Epithelial cell of proximal tubule (primary cell): ENCODE measurements around the gene SHKBP1. TPM values are rescaled to one million over a fixed set of nuclear protein-coding genes. Genes with fewer than 3 reads are reported as not detected.

Experiments used
- DNase-seq: peaks from one replicate; pipeline ENCODE4 v3.0.0-alpha.2; 2011; ENCODE audit warnings: low read depth
- H3K4me3 ChIP-seq: 2 replicates; pipeline ENCODE4 v1.5.1; 2011; ENCODE audit warnings: low read depth, mild to moderate bottlenecking, low read length
- total RNA-seq: library from RNA; depleted of rRNA; stranded (reverse); fragments of >200 nt; gene quantifications from 2 replicates; pipeline ENCODE4 v1.2.3, GENCODE V29; 2015
- TF ChIP-seq, protein P1 (sequence below): conservative IDR thresholded peaks from 2 replicates; pipeline ENCODE4 v1.5.1; 2012; ENCODE audit warnings: low read depth, mild to moderate bottlenecking, low read length

The SHKBP1 gene
- total RNA-seq, 1 donor from 2014 or later = 113 TPM

DNA sequence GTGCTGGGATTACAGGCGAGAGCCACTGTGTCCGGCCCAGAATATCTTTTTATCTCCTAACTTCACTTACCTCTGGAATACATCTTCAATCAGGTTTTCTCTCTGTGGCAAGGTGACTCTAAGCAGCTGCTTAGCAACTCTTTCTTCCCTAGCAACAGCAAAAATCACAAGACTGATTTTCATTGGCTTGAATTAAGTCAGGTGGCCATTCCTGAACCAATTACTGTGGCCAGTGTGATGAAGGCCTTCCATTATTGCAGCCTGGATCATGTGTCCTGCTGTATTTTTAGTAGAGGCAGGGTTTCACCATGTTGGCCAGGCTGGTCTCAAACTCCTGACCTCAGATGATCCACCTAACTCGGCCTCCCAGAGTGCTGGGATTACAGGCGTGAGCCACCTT is 15.5 kb downstream of the SHKBP1 start:
- DNase-seq = no peak
- TF ChIP-seq, protein P1, sequence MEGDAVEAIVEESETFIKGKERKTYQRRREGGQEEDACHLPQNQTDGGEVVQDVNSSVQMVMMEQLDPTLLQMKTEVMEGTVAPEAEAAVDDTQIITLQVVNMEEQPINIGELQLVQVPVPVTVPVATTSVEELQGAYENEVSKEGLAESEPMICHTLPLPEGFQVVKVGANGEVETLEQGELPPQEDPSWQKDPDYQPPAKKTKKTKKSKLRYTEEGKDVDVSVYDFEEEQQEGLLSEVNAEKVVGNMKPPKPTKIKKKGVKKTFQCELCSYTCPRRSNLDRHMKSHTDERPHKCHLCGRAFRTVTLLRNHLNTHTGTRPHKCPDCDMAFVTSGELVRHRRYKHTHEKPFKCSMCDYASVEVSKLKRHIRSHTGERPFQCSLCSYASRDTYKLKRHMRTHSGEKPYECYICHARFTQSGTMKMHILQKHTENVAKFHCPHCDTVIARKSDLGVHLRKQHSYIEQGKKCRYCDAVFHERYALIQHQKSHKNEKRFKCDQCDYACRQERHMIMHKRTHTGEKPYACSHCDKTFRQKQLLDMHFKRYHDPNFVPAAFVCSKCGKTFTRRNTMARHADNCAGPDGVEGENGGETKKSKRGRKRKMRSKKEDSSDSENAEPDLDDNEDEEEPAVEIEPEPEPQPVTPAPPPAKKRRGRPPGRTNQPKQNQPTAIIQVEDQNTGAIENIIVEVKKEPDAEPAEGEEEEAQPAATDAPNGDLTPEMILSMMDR = no peak
- no peak overlapping the region for H3K4me3 ChIP-seq

DNA sequence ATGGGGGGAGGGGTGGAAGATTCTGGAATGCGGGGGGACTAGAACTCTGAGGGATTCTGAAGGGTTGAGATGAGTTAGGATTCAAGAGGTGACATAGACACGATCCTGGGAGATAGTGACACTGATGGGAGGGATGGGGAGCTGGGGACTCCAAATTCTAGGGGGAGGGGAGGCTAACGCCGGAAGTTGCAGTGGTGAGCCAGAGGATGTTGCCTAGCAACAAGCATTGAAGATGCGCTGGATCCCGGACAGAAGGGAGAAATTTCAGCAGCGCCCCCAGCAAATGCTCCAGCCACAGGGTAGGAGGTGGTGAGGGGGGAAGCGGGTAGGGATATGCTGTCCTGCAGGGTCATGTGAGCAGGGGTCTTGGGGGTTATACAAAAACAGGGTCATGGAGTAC is 17.6 kb downstream of the SHKBP1 start:
- no peak overlapping the region for H3K4me3 ChIP-seq
- TF ChIP-seq, protein P1 = no peak
- DNase-seq = no peak

DNA sequence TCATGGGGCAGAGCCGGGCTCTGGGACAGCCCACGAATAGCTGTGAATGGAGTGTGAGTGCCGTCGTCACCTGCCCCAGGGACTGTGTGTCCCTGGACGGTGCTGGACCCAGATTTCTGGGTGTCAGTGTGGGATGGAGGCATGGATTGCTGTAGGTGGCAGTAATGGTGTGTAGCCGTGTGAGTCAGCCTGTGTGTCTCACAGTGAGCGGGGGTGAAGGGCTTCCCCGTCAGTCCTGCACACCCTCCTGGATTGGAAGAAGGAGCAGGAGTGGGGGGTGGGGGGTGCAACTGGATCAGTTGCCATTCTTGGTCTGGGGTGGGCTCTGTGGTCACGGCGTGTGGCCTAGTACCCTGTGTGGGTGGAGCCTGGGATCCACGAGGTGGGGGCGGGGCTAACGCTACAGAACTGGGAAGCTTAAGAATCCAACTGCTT is 18.0 kb downstream of the SHKBP1 start:
- TF ChIP-seq, protein P1 = no peak
- DNase-seq = no peak
- no peak overlapping the region for H3K4me3 ChIP-seq

DNA sequence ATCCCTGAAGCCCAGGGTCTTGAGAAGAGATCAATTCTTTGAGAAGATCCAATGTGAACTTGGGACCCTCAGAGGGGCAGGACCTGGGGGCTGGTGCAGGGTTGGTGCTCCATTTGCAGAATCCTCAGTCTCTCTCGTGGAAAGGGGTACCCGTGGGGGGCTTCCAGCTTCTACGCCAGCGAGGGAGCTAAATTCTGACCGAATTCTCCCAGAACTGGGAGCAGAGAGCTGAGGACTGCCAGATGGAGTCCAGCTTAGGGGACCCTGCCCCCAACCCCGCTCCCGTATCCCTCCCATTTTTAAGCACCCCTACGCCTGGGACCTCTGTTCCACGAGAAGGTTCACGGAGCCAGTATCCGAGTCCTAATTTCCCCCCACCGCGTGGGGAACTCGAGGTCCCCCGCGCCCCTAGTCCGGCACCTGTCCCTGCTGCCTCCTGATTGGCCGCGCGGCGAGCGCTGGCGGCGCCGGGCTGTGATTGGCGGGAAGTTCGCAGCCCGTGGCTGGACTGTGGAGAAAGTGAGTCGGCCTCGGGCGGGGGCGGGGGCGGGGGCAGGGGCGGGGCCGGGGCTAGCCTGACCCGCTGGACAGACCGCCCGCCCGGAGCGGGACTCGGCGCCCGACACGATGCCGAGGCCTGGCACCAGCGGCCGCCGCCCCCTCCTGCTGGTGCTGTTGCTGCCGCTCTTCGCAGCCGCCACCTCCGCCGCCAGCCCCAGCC is 20.1 kb downstream of the SHKBP1 start:
- DNase-seq = no peak
- TF ChIP-seq, protein P1 = no peak
- H3K4me3 ChIP-seq = peak overlapping the region; percentile 51

DNA sequence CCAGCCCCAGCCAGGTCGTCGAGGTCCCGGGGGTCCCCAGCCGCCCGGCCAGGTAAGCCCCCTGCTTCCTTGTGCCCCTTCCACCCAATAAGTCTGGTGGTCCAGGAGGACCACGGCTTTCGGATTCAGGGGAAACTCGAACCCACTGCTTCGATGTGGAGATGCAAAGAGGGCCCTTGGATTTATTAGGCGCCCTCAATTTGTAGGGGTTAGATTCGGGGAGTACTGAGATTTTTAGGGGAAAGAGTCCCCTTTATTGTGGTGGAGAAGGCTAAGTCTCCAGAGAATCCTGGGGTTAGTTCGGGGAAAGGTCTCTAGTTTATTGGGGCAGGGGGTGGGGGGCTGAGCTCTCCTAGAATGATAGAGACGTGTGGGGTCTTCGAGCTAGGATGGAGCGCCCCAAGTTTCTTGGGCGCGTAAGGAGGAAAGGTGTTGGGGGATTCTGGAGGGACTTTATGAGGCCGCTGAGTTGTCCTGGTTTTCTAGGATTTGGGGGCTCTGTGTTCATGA is 20.7 kb downstream of the SHKBP1 start:
- DNase-seq = no peak
- H3K4me3 ChIP-seq = peak overlapping the region; percentile 51
- TF ChIP-seq, protein P1 = no peak

DNA sequence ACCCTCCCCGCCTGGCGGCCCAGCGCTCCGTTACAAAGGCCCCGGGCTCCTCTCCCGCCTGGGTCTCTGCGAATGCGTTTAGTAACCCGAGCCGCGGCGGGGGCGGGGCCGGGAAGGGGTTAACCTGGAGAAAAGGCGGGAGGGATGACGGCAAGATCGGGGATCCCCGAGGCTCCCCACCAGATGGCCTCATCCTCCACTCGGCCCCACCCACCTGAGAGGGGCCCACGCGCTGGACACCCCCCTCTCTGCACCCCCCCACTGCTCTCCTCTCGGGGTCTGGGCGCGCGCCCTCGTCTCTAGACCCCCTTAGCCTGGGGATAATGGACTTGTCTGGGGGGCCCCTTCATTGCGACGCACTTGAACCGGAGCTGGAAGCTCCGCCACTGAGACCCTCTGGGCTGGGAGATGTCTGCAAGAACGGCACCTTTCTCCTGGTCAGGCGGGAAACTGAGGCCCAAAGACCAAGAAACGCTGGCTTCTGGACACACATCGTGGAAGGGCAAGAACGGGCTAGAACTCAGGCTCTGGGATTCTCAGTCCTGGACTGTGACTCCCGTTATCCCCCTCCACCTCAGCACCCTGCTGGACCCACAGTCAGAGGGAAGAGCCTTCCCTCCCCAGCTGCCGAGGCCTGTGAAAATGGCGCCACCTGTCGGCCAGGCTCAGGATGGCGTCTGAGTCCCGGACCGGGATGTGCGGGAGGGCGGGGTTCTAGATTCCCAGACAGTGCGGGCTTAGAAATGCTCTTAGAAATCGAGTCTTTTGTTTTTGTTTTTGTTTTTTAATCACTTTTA is 21.6 kb downstream of the SHKBP1 start:
- H3K4me3 ChIP-seq = peak overlapping the region; percentile 51
- DNase-seq = no peak
- TF ChIP-seq, protein P1 = peak; percentile 99

DNA sequence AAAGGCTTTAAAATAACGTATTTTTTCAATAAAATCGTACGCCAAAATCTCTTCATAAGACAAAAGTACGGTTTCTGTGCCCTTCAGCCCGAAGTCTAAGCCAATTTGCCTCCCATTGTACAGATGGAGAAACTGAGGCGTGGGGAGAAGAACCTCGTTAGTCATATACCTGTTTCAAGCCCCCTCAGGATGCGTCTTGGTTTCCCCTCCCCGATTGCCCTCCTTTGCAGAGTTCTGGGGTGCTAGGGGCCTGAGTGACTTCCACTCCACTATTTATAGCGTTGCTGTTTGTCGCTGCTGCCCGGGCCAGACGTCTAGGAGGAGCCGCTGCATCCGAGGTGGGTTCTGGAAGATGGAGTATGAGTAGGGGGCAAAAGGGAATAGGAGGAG is 22.2 kb downstream of the SHKBP1 start:
- no peak for DNase-seq
- TF ChIP-seq, protein P1 = no peak
- H3K4me3 ChIP-seq = no peak overlapping the region
